Activated CD4-positive, alpha-beta T cell treated with anti-CD3 and anti-CD28 coated beads for 1 hour (primary cell): ENCODE data around the gene TAF11L13.
"Not testable (repeated sequence)": the region's sequence is repeated elsewhere in the genome, so short reads cannot be mapped to it uniquely, and the experiment has no call there.

Experiments used
- DNase-seq: peaks from one replicate; pipeline ENCODE4 v3.0.0-alpha.2; 2020

The TAF11L13 gene

GRCh38 chr5:17631788-17632187 is at the start of gene TAF11L13:
Gene TAF11L13, plus strand, starts transcription at chr5:17632088.
- not testable (repeated sequence) for DNase-seq

GRCh38 chr5:17585658-17586057 is 46.2 kb upstream of the TAF11L13 start, which contains the start of gene TAF11L7:
Gene TAF11L7, minus strand, starts transcription at chr5:17585758.
- not testable (repeated sequence) for DNase-seq

- DNase-seq: not testable (repeated sequence)
Observed at GRCh38 chr5:17590860-17591259, 41.0 kb upstream of the TAF11L13 start, which contains the start of gene TAF11L8. Gene TAF11L8, minus strand, starts transcription at chr5:17590960.

- DNase-seq: not testable (repeated sequence)
Observed at GRCh38 chr5:17594255-17594654, 37.6 kb upstream of the TAF11L13 start, which contains the start of gene TAF11L9. Gene TAF11L9, minus strand, starts transcription at chr5:17594394.

GRCh38 chr5:17597728-17598127 is 34.2 kb upstream of the TAF11L13 start, which contains the start of gene TAF11L10:
Gene TAF11L10, minus strand, starts transcription at chr5:17597828.
- not testable (repeated sequence) for DNase-seq

- DNase-seq: not testable (repeated sequence)
Observed at GRCh38 chr5:17603880-17604279, 28.0 kb upstream of the TAF11L13 start, which contains the start of gene TAF11L11. Gene TAF11L11, plus strand, starts transcription at chr5:17604183.

GRCh38 chr5:17604951-17605350 is 26.9 kb upstream of the TAF11L13 start:
- no peak for DNase-seq

GRCh38 chr5:17607461-17607860 is 24.4 kb upstream of the TAF11L13 start:
- not testable (repeated sequence) for DNase-seq

GRCh38 chr5:17610092-17610491 is 21.8 kb upstream of the TAF11L13 start, which contains the start of gene TAF11L12:
Gene TAF11L12, plus strand, starts transcription at chr5:17610392.
- DNase-seq: not testable (repeated sequence)

- no peak for DNase-seq
Observed at GRCh38 chr5:17614872-17615605, 16.8 kb upstream of the TAF11L13 start.

- DNase-seq: no peak
Observed at GRCh38 chr5:17619354-17619753, 12.5 kb upstream of the TAF11L13 start.

- no peak for DNase-seq
Observed at GRCh38 chr5:17620627-17621026, 11.3 kb upstream of the TAF11L13 start.

GRCh38 chr5:17625686-17626085 is 6.2 kb upstream of the TAF11L13 start:
- no peak for DNase-seq

- DNase-seq: no peak
Observed at GRCh38 chr5:17634160-17634559, 2.3 kb downstream of the TAF11L13 start, which contains the start of gene TAF11L14. Gene TAF11L14, plus strand, starts transcription at chr5:17634460.

GRCh38 chr5:17649232-17649631 is 17.3 kb downstream of the TAF11L13 start:
- not testable (repeated sequence) for DNase-seq

- not testable (repeated sequence) for DNase-seq
Observed at GRCh38 chr5:17655201-17655759, 23.4 kb downstream of the TAF11L13 start.

GRCh38 chr5:17655921-17656320 is 24.0 kb downstream of the TAF11L13 start:
- no peak for DNase-seq

GRCh38 chr5:17663182-17663581 is 31.3 kb downstream of the TAF11L13 start:
- no peak for DNase-seq

- no peak for DNase-seq
Observed at GRCh38 chr5:17665836-17666235, 33.9 kb downstream of the TAF11L13 start.

- DNase-seq: no peak
Observed at GRCh38 chr5:17666726-17667235, 34.9 kb downstream of the TAF11L13 start.

GRCh38 chr5:17670353-17670752 is 38.5 kb downstream of the TAF11L13 start:
- DNase-seq: no peak

- no peak for DNase-seq
Observed at GRCh38 chr5:17678751-17679324, 47.0 kb downstream of the TAF11L13 start.

GRCh38 chr5:17679597-17680203 is 47.8 kb downstream of the TAF11L13 start:
- no peak for DNase-seq
